Measurements from ENCODE around the gene SKI. TPM values are rescaled to one million over a fixed set of nuclear protein-coding genes. Genes with fewer than 3 reads are reported as not detected.
A peak's percentile ranks its signal among the peaks of the same experiment; 100 is the strongest.

The SKI gene
- total and polyA plus RNA-seq, 5 donors: 35.6 to 83.1 (median 65.3) TPM

DNA sequence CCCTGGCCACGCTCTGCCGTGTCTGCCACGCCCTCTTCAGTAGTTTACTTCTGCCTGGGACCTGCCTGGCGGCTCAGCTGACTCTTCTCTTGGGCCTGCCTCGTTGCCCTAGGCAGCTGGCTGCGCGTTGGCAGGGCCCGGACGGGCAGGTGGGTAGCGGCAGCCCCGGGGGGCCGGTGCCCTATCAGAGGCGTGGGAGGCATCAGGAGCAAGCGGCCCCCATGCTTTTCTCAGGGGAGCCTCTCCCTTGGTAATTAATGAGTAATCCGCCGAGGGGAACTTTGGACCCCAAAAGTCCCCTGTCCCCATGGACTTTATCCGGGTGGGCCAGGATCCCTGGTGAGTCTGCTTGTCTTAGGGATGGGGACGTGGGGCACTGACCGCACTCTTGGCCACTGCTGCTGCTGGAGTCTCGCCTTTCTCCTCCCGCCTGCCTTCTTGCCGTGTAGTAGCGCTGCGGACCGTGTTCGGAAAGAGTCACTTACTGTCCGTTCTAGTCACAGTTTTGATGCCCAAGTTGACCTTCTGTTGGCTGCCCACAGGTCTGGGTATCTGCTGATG is 22.7 kb downstream of the SKI start:
- intact Hi-C loops (cut with DNase I): no loop called here
- ATAC-seq: no peak
- DNase-seq: peak; percentile 18 to 60 (median 58)
- Histone ChIP-seq H3K9me3 (ENCODE audit: control insufficient read depth, low read length) (no peaks in the 10 kb centered on the region), H3K4me3 (ENCODE audit: low read length) (no peak overlapping the region), H3K27me3 (ENCODE audit: control insufficient read depth, insufficient read depth) (no peaks in the 10 kb centered on the region), H3K27ac (ENCODE audit: low read length) (no peak overlapping the region), H3K4me1 (ENCODE audit: control insufficient read depth, insufficient read depth, low read length) (peaks cover 62% of the 10 kb centered on the region)
- WGBS: 80% methylated on average over 27 of the region's 27 CpGs

GRCh38 chr1:2251363-2251762 is 23.2 kb downstream of the SKI start:
- peaks cover 61% of the 10 kb centered on the region for H3K4me1 ChIP-seq (ENCODE audit: control insufficient read depth, insufficient read depth, low read length)
- no peak overlapping the region for H3K27ac ChIP-seq (ENCODE audit: low read length)
- no peaks in the 10 kb centered on the region for H3K27me3 ChIP-seq (ENCODE audit: control insufficient read depth, insufficient read depth)
- WGBS: 64% methylated on average over 14 of the region's 14 CpGs
- DNase-seq (peak in 2 of 3 donors; percentile 45 to 52), ATAC-seq (no peak)
- no peaks in the 10 kb centered on the region for H3K9me3 ChIP-seq (ENCODE audit: control insufficient read depth, low read length)
- intact Hi-C loops (cut with DNase I): no loop called here
- no peak overlapping the region for H3K4me3 ChIP-seq (ENCODE audit: low read length)

- Histone ChIP-seq H3K27me3 (ENCODE audit: control insufficient read depth, insufficient read depth) (no peaks in the 10 kb centered on the region), H3K9me3 (ENCODE audit: control insufficient read depth, low read length) (no peaks in the 10 kb centered on the region), H3K4me3 (ENCODE audit: low read length) (no peak overlapping the region), H3K4me1 (ENCODE audit: control insufficient read depth, insufficient read depth, low read length) (peaks cover 60% of the 10 kb centered on the region), H3K27ac (ENCODE audit: low read length) (no peak overlapping the region)
- peak; percentile 65 to 68 for ATAC-seq
- WGBS: 32% methylated on average over 17 of the region's 17 CpGs
- DNase-seq: peak; percentile 75 to 90 (median 90)
- intact Hi-C loops (cut with DNase I): no loop called here
Observed at GRCh38 chr1:2251786-2252185, 23.7 kb downstream of the SKI start.

GRCh38 chr1:2252423-2252822 is 24.3 kb downstream of the SKI start:
- no peaks in the 10 kb centered on the region for H3K9me3 ChIP-seq (ENCODE audit: control insufficient read depth, low read length)
- WGBS: 76% methylated on average over 17 of the region's 17 CpGs
- peaks cover 60% of the 10 kb centered on the region for H3K4me1 ChIP-seq (ENCODE audit: control insufficient read depth, insufficient read depth, low read length)
- no peak overlapping the region for H3K27ac ChIP-seq (ENCODE audit: low read length)
- H3K4me3 ChIP-seq (ENCODE audit: low read length): no peak overlapping the region
- intact Hi-C loops (cut with DNase I): no loop called here
- DNase-seq (peak in 2 of 3 donors; percentile 41 to 43), ATAC-seq (no peak)
- no peaks in the 10 kb centered on the region for H3K27me3 ChIP-seq (ENCODE audit: control insufficient read depth, insufficient read depth)

- Histone ChIP-seq H3K9me3 (ENCODE audit: control insufficient read depth, low read length) (no peaks in the 10 kb centered on the region), H3K27me3 (ENCODE audit: control insufficient read depth, insufficient read depth) (no peaks in the 10 kb centered on the region), H3K4me1 (ENCODE audit: control insufficient read depth, insufficient read depth, low read length) (peaks cover 55% of the 10 kb centered on the region), H3K27ac (ENCODE audit: low read length) (no peak overlapping the region), H3K4me3 (ENCODE audit: low read length) (no peak overlapping the region)
- ATAC-seq (no peak), DNase-seq (peak in 2 of 3 donors; percentile 26 to 42)
- intact Hi-C loops (cut with DNase I): no loop called here
- WGBS: 86% methylated on average over 20 of the region's 20 CpGs
Observed at GRCh38 chr1:2253036-2253796, 25.1 kb downstream of the SKI start.

GRCh38 chr1:2253797-2254480 is 25.8 kb downstream of the SKI start:
- Histone ChIP-seq H3K4me1 (ENCODE audit: control insufficient read depth, insufficient read depth, low read length) (peaks cover 49% of the 10 kb centered on the region), H3K27me3 (ENCODE audit: control insufficient read depth, insufficient read depth) (no peaks in the 10 kb centered on the region), H3K9me3 (ENCODE audit: control insufficient read depth, low read length) (no peaks in the 10 kb centered on the region), H3K27ac (ENCODE audit: low read length) (no peak overlapping the region), H3K4me3 (ENCODE audit: low read length) (no peak overlapping the region)
- DNase-seq (peak in 2 of 3 donors; percentile 53 to 56), ATAC-seq (no peak)
- intact Hi-C loops (cut with DNase I): no loop called here
- WGBS: 93% methylated on average over 23 of the region's 23 CpGs

- ATAC-seq (no peak), DNase-seq (peak in 1 of 3 donors; percentile 48)
- Histone ChIP-seq H3K27ac (ENCODE audit: low read length) (peak overlapping the region; percentile 40), H3K4me1 (ENCODE audit: control insufficient read depth, insufficient read depth, low read length) (peaks cover 41% of the 10 kb centered on the region), H3K4me3 (ENCODE audit: low read length) (no peak overlapping the region), H3K27me3 (ENCODE audit: control insufficient read depth, insufficient read depth) (no peaks in the 10 kb centered on the region), H3K9me3 (ENCODE audit: control insufficient read depth, low read length) (no peaks in the 10 kb centered on the region)
- intact Hi-C loops (cut with DNase I): no loop called here
- WGBS: 91% methylated on average over 6 of the region's 6 CpGs
Observed at GRCh38 chr1:2255047-2255419, 26.9 kb downstream of the SKI start.

DNA sequence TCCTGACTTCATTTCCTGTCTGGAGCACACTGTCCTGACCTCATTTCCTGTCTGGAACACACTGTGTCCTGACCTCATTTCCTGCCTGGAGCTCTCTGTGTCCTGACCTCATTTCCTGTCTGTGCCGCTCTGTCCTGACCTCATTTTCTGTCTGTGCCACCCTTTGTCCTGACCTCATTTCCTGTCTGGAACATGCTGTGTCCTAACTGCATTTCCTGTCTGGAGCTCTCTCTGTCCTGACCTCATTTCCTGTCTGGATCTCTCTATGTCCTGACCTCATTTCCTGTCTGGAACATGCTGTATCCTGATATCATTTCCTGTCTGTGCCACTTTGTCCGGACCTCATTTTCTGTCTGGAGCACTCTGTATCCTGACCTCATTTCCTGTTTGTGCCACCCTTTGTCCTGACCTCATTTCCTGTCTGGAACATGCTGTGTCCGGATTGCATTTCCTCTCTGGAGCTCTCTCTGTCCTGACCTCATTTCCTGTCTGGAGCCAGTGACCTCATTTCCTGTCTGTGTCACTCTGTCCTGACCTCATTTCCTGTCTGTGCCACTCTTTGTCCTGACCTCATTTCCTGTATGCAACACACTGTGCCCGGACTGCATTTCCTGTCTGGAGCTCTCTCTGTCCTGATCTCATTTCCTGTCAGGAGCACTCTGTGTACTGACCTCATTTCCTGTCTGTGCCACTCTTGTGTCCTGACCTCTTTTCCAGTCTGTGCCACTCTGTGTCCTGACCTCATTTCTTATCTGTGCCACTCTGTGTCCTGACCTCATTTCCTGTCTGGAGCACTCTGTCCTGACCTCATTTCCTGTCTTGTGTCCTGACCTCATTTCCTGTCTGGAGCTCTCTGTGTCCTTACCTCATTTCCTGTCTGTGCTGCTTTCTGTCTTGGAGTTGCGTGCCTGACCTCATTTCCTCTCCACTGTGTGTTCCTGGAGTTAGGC is 27.6 kb downstream of the SKI start:
- peak overlapping the region; percentile 40 for H3K27ac ChIP-seq (ENCODE audit: low read length)
- WGBS: 38% methylated on average over 5 of the region's 5 CpGs
- DNase-seq (peak in 2 of 3 donors; percentile 35 to 38), ATAC-seq (peak in 1 of 2 donors; percentile 15)
- peaks cover 36% of the 10 kb centered on the region for H3K4me1 ChIP-seq (ENCODE audit: control insufficient read depth, insufficient read depth, low read length)
- intact Hi-C loops (cut with DNase I): no loop called here
- no peaks in the 10 kb centered on the region for H3K27me3 ChIP-seq (ENCODE audit: control insufficient read depth, insufficient read depth)
- no peaks in the 10 kb centered on the region for H3K9me3 ChIP-seq (ENCODE audit: control insufficient read depth, low read length)
- H3K4me3 ChIP-seq (ENCODE audit: low read length): no peak overlapping the region

DNA sequence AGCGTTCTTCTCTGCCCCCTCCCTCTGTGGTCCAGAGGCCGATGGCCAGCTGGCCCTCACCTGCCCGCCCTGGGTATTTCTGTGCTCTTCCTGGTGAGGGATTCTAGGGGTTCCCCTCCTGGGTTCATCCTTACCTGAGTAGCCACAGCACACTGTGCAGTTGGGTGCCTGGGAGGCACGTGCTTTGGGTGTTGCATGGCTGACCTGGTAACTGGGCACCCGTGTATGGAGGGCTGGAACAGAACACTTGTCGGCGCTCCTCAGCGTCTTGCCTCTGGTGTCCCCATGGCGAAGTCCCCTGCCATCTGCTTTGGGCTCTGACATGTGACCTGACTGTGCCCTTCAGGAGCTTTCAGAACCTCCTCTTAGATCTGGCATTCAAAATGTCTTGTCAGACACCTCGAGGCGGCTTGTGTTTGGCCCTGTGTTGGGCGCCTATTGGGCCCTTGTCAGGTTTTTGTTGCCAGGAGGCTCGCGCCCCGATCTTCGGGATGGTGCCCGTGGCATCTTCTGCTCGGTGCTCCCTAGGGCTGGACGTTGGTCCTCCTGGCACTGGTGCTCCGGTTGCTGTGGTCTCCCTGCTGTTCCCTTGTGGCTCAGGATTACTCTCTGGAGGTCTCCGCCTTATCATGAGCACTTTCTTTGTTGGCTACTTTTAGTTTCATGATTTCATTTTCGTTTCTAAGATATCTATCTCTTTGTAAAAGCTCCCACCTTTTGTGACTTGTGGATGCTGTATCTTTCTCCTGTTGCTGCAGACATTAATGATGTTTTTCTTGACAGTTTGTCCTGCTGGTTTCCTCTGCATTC is 28.5 kb downstream of the SKI start:
- ATAC-seq (peak in 1 of 2 donors; percentile 3), DNase-seq (peak; percentile 20 to 53 (median 45))
- Histone ChIP-seq H3K27me3 (ENCODE audit: control insufficient read depth, insufficient read depth) (no peaks in the 10 kb centered on the region), H3K4me3 (ENCODE audit: low read length) (no peak overlapping the region), H3K4me1 (ENCODE audit: control insufficient read depth, insufficient read depth, low read length) (peaks cover 31% of the 10 kb centered on the region), H3K9me3 (ENCODE audit: control insufficient read depth, low read length) (no peaks in the 10 kb centered on the region), H3K27ac (ENCODE audit: low read length) (peak overlapping the region; percentile 40)
- intact Hi-C loops (cut with DNase I): no loop called here
- whole genome bisulfite sequencing: 81% methylated on average over 22 of the region's 22 CpGs

- WGBS: 65% methylated on average over 20 of the region's 20 CpGs
- ATAC-seq (peak; percentile 39 to 56), DNase-seq (peak; percentile 78 to 88 (median 87))
- intact Hi-C loops (cut with DNase I): no loop called here
- Histone ChIP-seq H3K4me1 (ENCODE audit: control insufficient read depth, insufficient read depth, low read length) (peaks cover 25% of the 10 kb centered on the region), H3K27me3 (ENCODE audit: control insufficient read depth, insufficient read depth) (no peaks in the 10 kb centered on the region), H3K9me3 (ENCODE audit: control insufficient read depth, low read length) (no peaks in the 10 kb centered on the region), H3K4me3 (ENCODE audit: low read length) (no peak overlapping the region), H3K27ac (ENCODE audit: low read length) (no peak overlapping the region)
Observed at GRCh38 chr1:2257245-2257627, 29.1 kb downstream of the SKI start.

Data from right cardiac atrium (tissue), 5 donors.